ENCODE data around the gene SRGAP3.

- TF ChIP-seq EZH2phosphoT487 (IDR thresholded peaks at IDR 0.05; ENCODE audit: low read depth, severe bottlenecking, unreplicated experiment) (no peak), CTCF (IDR thresholded peaks at IDR 0.05; ENCODE audit: poor library complexity) (no peak)
Observed at GRCh38 chr3:8992854-8993253, 256.6 kb downstream of the SRGAP3 start.

Data from hepatocyte (in vitro differentiated cells).